ENCODE data around the gene IDUA. TPM values are rescaled to one million over a fixed set of nuclear protein-coding genes. Genes with fewer than 3 reads are reported as not detected.

IDUA gene
- total RNA-seq, 1 experiment from 2014 or later: 46.6 TPM

DNA sequence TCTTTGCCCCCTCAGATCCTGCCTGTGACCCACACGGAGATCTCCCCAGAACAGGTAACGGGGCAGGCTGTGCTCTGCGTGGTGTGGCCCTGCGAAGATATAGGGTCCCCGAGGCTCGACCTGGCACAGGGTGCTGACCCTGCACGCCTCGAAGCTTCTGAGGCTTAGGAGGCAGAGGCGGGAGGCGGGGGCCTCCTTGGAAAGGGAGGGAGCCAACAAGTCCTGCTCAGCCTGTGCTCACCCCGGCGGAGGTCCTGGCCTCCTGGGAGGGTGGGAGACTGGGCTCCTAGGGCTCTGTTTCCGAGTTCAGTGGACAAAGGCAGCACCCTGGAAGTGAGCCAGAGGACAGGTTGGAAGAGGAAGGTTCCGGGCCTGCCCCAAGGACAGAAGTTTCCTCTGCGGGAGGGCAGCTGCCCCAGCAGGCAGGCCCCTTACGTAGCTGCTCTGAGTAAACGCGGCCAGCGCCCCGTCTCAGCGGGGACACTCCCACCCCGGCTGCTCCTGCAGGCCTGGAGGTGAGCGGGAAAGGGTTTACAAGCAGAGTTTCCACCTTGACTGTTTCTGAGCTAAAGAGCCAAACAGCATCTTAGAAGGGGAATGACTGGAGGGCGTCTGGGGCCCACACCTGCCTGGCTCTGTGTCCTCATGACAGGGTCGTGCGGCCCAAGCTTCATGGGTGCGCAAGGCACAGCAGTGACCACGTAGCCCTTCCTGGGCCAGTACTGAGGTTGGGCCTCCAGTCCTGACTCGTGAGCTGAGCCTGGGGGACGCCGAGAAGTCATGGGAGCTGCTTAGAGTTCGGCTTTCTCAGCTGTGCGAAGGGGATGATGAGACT is 38.5 kb upstream of the IDUA start:
- H3K27me3 ChIP-seq (ENCODE audit: insufficient read depth, low read depth): no peaks in the 10 kb centered on the region
- no peak for DNase-seq
- ChIA-PET POLR2A (ENCODE audit: unreplicated experiment) (interaction anchor here (0.6 kb wide), 1 partner anchor 320 kb away, joined by 4 read pairs; no protein-coding TSS in a partner anchor), CTCF (no interaction called here)
- no peaks in the 10 kb centered on the region for H3F3A ChIP-seq (ENCODE audit: insufficient read depth, low read depth)
- BruUV-seq (replicated peaks): no TSS peak
- H3K9me2 ChIP-seq (ENCODE audit: insufficient read depth): no peaks in the 10 kb centered on the region
- H3K4me1 ChIP-seq (replicated peaks; ENCODE audit: insufficient read depth): no peaks in the 10 kb centered on the region
- no peak overlapping the region for H3K27ac ChIP-seq
- no peaks in the 10 kb centered on the region for H3K9me3 ChIP-seq (ENCODE audit: insufficient read depth, low read depth)
- intact Hi-C loops (cut with micrococcal nuclease; ENCODE audit: unreplicated experiment): no loop called here
- H3K4me2 ChIP-seq: no peak overlapping the region
- no peak for TF ChIP-seq EZH2 (IDR thresholded peaks at IDR 0.05; ENCODE audit: low read depth)
- TF ChIP-seq, protein P1, sequence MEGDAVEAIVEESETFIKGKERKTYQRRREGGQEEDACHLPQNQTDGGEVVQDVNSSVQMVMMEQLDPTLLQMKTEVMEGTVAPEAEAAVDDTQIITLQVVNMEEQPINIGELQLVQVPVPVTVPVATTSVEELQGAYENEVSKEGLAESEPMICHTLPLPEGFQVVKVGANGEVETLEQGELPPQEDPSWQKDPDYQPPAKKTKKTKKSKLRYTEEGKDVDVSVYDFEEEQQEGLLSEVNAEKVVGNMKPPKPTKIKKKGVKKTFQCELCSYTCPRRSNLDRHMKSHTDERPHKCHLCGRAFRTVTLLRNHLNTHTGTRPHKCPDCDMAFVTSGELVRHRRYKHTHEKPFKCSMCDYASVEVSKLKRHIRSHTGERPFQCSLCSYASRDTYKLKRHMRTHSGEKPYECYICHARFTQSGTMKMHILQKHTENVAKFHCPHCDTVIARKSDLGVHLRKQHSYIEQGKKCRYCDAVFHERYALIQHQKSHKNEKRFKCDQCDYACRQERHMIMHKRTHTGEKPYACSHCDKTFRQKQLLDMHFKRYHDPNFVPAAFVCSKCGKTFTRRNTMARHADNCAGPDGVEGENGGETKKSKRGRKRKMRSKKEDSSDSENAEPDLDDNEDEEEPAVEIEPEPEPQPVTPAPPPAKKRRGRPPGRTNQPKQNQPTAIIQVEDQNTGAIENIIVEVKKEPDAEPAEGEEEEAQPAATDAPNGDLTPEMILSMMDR (conservative IDR thresholded peaks at IDR 0.05): no peak
- no peak overlapping the region for H3K4me3 ChIP-seq
- H2AFZ ChIP-seq: no peak overlapping the region
- H4K20me1 ChIP-seq (ENCODE audit: insufficient read depth): no peaks in the 10 kb centered on the region
- H3K79me2 ChIP-seq (ENCODE audit: low read depth): no peaks in the 10 kb centered on the region
- H3K36me3 ChIP-seq (ENCODE audit: low read depth): no peaks in the 10 kb centered on the region

DNA sequence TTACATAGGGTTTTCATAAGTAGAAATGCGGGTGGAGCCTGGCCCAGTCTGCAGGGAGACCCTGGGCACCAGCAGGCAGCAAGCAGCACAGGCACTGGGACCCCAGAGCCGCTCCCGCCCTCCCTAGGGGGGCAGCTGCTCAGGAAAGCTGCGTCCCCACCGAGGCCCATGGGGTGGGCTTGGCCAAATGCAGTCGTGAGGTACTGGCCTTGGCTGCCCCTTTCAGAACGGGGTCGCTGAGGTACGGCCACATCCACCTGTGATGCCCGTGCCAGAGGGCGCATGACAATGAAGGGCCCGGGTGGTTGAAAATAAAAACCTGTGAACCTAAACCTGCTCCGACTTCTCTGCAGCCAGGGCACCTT is 37.9 kb upstream of the IDUA start:
- Histone ChIP-seq H3K36me3 (ENCODE audit: low read depth) (no peaks in the 10 kb centered on the region), H3K4me1 (replicated peaks; ENCODE audit: insufficient read depth) (no peaks in the 10 kb centered on the region), H3K9me3 (ENCODE audit: insufficient read depth, low read depth) (no peaks in the 10 kb centered on the region), H3F3A (ENCODE audit: insufficient read depth, low read depth) (no peaks in the 10 kb centered on the region), H3K9me2 (ENCODE audit: insufficient read depth) (no peaks in the 10 kb centered on the region), H3K27me3 (ENCODE audit: insufficient read depth, low read depth) (no peaks in the 10 kb centered on the region), H3K79me2 (ENCODE audit: low read depth) (no peaks in the 10 kb centered on the region), H3K27ac (no peak overlapping the region), H3K4me3 (no peak overlapping the region), H2AFZ (no peak overlapping the region), H3K4me2 (no peak overlapping the region), H4K20me1 (ENCODE audit: insufficient read depth) (no peaks in the 10 kb centered on the region)
- intact Hi-C loops (cut with micrococcal nuclease; ENCODE audit: unreplicated experiment): no loop called here
- POLR2A ChIA-PET (ENCODE audit: unreplicated experiment): interaction anchor here (0.6 kb wide), 1 partner anchor 319 kb away, joined by 4 read pairs; no protein-coding TSS in a partner anchor
- CTCF ChIA-PET: no interaction called here
- no peak for DNase-seq
- no TSS peak for BruUV-seq (replicated peaks)
- no peak for TF ChIP-seq EZH2 (IDR thresholded peaks at IDR 0.05; ENCODE audit: low read depth)
- TF ChIP-seq, protein P1 (conservative IDR thresholded peaks at IDR 0.05): no peak

DNA sequence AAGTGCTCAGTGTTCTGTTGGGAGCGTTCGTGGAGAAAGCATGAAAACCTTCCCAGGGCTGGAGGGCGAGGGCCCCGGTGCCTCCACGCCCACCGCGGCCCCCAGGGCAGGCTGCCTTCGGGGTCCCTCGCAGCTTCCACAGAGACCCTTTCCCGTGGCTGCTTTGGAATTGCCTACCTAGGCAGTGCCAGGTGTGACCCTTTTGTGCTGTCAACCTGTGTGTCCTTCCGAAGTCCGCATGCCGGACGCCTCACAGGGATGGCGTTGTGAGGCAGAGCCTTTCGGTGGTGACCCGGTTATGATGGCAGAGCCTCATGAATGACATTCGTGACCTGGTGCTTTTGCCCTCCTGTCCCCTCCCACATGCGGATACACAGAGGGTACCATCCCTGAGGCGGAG is 37.2 kb upstream of the IDUA start:
- TF ChIP-seq EZH2 (IDR thresholded peaks at IDR 0.05; ENCODE audit: low read depth): no peak
- TF ChIP-seq, protein P1 (conservative IDR thresholded peaks at IDR 0.05): no peak
- Histone ChIP-seq H3K36me3 (ENCODE audit: low read depth) (no peaks in the 10 kb centered on the region), H3K27me3 (ENCODE audit: insufficient read depth, low read depth) (no peaks in the 10 kb centered on the region), H3K9me3 (ENCODE audit: insufficient read depth, low read depth) (no peaks in the 10 kb centered on the region), H2AFZ (no peak overlapping the region), H3K4me3 (no peak overlapping the region), H3F3A (ENCODE audit: insufficient read depth, low read depth) (no peaks in the 10 kb centered on the region), H3K27ac (no peak overlapping the region), H3K9me2 (ENCODE audit: insufficient read depth) (no peaks in the 10 kb centered on the region), H3K4me2 (no peak overlapping the region), H3K4me1 (replicated peaks; ENCODE audit: insufficient read depth) (no peaks in the 10 kb centered on the region), H4K20me1 (ENCODE audit: insufficient read depth) (no peaks in the 10 kb centered on the region), H3K79me2 (ENCODE audit: low read depth) (no peaks in the 10 kb centered on the region)
- BruUV-seq (replicated peaks): no TSS peak
- POLR2A ChIA-PET (ENCODE audit: unreplicated experiment): interaction anchor here (0.6 kb wide), 1 partner anchor 703 kb away, joined by 3 read pairs; no protein-coding TSS in a partner anchor
- DNase-seq: no peak
- intact Hi-C loops (cut with micrococcal nuclease; ENCODE audit: unreplicated experiment): no loop called here
- CTCF ChIA-PET: no interaction called here
